Osteocyte (in vitro differentiated cells): ENCODE data around the gene RTN4R. TPM values are rescaled to one million over a fixed set of nuclear protein-coding genes. Genes with fewer than 3 reads are reported as not detected.
"Not testable (repeated sequence)": the region's sequence is repeated elsewhere in the genome, so short reads cannot be mapped to it uniquely, and the experiment has no call there.

Source experiments
- DNase-seq: peaks from one replicate; pipeline ENCODE4 v3.0.0; 2021; ENCODE audit warnings: mixed read lengths; ENCODE audit not compliant: unreplicated experiment; ENCODE audit errors: extremely low spot score
- H3K27ac Mint-ChIP-seq: one replicate; pipeline ENCODE4 v1.8.0; 2021; ENCODE audit warnings: mild to moderate bottlenecking, mixed read lengths; ENCODE audit not compliant: unreplicated experiment
- H3K27me3 Mint-ChIP-seq: one replicate; pipeline ENCODE4 v1.8.0; 2021; ENCODE audit warnings: mixed read lengths; ENCODE audit not compliant: unreplicated experiment
- H3K36me3 Mint-ChIP-seq: one replicate; pipeline ENCODE4 v1.8.0; 2021; ENCODE audit warnings: mixed read lengths; ENCODE audit not compliant: unreplicated experiment
- H3K4me1 Mint-ChIP-seq: one replicate; pipeline ENCODE4 v1.8.0; 2021; ENCODE audit warnings: mixed read lengths; ENCODE audit not compliant: unreplicated experiment
- H3K4me3 Mint-ChIP-seq: one replicate; pipeline ENCODE4 v1.8.0; 2021; ENCODE audit warnings: mild to moderate bottlenecking, moderate library complexity, mixed read lengths; ENCODE audit not compliant: unreplicated experiment
- H3K9me3 Mint-ChIP-seq: one replicate; pipeline ENCODE4 v1.8.0; 2021; ENCODE audit warnings: mixed read lengths; ENCODE audit not compliant: unreplicated experiment
- CTCF ChIP-seq: fragments of 200-600 bp; sonication (generic); IDR thresholded peaks from 2 replicates; pipeline ENCODE4 v1.5.0; 2021; ENCODE audit warnings: antibody characterized with exemption, mild to moderate bottlenecking, moderate library complexity
- total RNA-seq: library from RNA; stranded (reverse); gene quantifications from 2 replicates; pipeline ENCODE4 v1.2.1, GENCODE V29; 2021

Gene RTN4R
- total RNA-seq, 1 donor from 2014 or later: 1.5 TPM

DNA sequence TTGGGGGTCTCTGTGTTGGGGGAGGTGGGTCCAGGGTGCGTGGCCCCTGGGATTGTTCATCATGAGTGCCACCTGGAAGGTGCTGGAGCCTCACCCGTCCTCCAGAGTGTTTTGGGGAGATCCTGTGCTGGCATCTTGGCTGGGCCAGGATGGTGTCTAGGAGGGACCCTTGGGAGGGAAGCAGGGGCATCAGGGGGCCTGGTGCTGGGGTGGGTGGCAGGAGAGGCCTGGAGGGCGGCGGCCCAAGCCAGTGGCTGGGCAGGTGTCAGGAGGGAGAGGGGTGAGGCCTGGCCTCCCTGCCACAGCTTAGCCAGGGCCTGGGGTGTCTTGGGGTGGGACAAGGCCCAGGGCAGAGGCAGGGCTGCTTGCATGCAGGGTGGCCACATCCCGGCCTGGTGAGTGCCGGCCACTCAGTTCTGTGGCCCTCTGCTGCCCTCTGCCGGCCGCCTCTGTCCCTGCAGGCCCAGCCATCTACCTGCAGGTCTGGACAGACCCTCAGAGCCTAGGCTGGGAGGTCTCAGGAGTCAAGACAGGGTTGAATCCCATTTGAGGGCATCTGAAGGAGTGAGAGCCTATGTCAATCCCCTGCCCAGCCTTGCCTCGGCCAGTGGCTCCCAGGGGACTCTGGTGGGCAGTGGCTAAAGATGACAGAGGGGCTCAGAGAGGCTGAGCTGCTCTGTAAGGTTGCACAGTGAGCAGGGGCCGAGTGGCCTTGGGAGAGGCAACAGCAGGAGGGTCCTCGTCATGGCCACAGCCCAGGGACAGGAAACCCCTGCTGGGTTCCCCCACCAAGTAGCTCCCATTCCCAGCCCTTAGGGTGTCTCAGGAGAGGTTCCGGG lies 17.6 kb upstream of the RTN4R start:
- H3K4me1 Mint-ChIP-seq, H3K9me3 Mint-ChIP-seq, H3K27ac Mint-ChIP-seq, H3K4me3 Mint-ChIP-seq, H3K27me3 Mint-ChIP-seq, H3K36me3 Mint-ChIP-seq: not testable (repeated sequence)
- peak; percentile 87 for TF ChIP-seq CTCF
- peak; percentile 94 for DNase-seq

GRCh38 chr22:20284471-20285086 lies 16.5 kb upstream of the RTN4R start:
- Mint-ChIP-seq H3K27ac (no peak overlapping the region), H3K27me3 (peaks cover 4% of the 10 kb centered on the region), H3K4me3 (no peak overlapping the region), H3K4me1 (no peaks in the 10 kb centered on the region), H3K9me3 (no peaks in the 10 kb centered on the region), H3K36me3 (no peaks in the 10 kb centered on the region)
- no peak for TF ChIP-seq CTCF
- no peak for DNase-seq

DNA sequence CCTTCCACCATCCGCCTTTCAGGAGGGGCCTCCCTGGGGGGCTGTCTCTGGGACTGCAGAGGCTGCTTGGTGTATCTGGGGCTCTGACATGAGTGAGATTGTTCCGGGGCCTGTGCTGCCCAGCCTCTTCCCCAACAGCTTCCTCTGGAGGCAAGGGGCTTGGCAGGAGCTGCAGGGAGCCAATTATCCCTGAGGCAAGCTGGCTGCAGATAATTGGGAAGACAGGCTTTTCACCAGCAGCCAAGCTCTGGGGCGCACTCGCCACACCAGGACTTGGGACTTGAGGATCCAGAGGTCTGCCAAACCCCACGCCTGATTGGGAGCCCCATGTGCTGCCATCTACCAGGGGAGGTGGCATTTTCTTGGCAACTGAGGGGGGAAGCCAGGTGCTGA lies 15.6 kb upstream of the RTN4R start:
- TF ChIP-seq CTCF: no peak
- peaks cover 4% of the 10 kb centered on the region for H3K27me3 Mint-ChIP-seq
- no peaks in the 10 kb centered on the region for H3K36me3 Mint-ChIP-seq
- H3K9me3 Mint-ChIP-seq: no peaks in the 10 kb centered on the region
- H3K4me3 Mint-ChIP-seq: no peak overlapping the region
- H3K4me1 Mint-ChIP-seq: no peaks in the 10 kb centered on the region
- DNase-seq: no peak
- H3K27ac Mint-ChIP-seq: no peak overlapping the region

DNA sequence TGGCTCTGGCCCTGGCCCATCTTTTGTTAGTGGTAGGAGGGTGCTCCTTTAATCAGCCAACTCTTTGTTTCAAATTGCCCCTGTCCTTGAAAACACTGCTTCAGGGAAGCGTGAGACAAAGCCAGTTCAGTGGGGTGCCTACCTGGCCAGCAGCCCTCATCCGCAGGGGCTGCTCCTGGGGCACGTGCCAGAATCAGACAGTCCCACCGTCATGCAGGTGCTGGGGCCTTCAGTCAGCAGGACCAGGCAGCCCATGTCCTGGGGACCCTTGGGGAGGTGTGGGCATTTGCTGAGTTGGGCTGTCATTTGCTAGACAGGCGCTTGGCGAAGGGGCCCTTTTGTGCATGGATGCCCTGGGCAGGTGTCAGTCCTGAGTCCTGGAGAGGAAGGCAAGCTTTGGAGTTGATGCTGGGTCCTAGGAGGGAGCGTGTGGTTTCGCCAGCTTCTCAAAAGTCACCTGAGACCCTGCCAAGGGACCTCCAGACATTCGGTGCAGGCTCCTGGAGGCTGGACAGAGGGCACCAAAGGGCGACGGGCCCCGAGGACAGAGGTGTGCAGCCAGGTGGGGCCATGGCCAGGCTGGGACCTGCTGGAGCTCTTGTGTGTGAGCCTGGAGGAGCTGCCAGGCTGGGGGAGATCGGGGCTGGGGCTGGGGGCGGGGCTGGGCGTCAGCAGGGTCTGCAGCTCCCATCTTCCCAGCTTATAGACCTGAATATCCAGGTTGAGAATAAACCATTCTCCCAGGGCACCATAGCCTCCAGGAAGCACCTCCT lies 15.0 kb upstream of the RTN4R start:
- Mint-ChIP-seq H3K4me3 (no peak overlapping the region), H3K4me1 (no peaks in the 10 kb centered on the region), H3K36me3 (no peaks in the 10 kb centered on the region), H3K27ac (no peak overlapping the region), H3K27me3 (peaks cover 4% of the 10 kb centered on the region), H3K9me3 (no peaks in the 10 kb centered on the region)
- no peak for TF ChIP-seq CTCF
- no peak for DNase-seq

DNA sequence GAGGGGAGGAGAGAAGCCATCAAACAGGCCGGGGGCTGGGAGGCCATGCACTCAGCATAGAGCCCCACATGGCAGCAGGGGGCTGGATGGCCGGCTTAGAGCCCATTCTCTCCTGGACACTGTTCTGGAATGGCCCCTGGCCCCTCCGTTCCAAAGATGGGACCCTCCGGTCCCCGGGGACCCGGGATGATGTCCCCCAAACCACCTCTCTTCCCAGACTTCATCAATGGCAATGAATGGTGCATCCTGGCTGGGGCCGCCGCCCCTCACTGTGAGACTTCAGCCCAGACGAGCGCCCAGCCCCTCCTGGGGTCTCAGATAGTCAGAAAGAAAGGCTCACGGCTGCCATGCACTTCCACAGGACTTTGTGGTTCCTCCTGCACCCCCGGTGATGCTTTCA lies 13.8 kb upstream of the RTN4R start:
- Mint-ChIP-seq H3K4me1 (no peaks in the 10 kb centered on the region), H3K9me3 (no peaks in the 10 kb centered on the region), H3K4me3 (no peak overlapping the region), H3K27ac (no peak overlapping the region), H3K36me3 (no peaks in the 10 kb centered on the region), H3K27me3 (peaks cover 4% of the 10 kb centered on the region)
- no peak for TF ChIP-seq CTCF
- no peak for DNase-seq

GRCh38 chr22:20281473-20281872 lies 13.4 kb upstream of the RTN4R start:
- DNase-seq, H3K4me3 Mint-ChIP-seq, H3K4me1 Mint-ChIP-seq, H3K27me3 Mint-ChIP-seq, H3K9me3 Mint-ChIP-seq, H3K27ac Mint-ChIP-seq, H3K36me3 Mint-ChIP-seq: not testable (repeated sequence)
